ENCODE measurements around the gene METRNL.
"Not testable (repeated sequence)": the region's sequence is repeated elsewhere in the genome, so short reads cannot be mapped to it uniquely, and the experiment has no call there.

METRNL gene

DNA sequence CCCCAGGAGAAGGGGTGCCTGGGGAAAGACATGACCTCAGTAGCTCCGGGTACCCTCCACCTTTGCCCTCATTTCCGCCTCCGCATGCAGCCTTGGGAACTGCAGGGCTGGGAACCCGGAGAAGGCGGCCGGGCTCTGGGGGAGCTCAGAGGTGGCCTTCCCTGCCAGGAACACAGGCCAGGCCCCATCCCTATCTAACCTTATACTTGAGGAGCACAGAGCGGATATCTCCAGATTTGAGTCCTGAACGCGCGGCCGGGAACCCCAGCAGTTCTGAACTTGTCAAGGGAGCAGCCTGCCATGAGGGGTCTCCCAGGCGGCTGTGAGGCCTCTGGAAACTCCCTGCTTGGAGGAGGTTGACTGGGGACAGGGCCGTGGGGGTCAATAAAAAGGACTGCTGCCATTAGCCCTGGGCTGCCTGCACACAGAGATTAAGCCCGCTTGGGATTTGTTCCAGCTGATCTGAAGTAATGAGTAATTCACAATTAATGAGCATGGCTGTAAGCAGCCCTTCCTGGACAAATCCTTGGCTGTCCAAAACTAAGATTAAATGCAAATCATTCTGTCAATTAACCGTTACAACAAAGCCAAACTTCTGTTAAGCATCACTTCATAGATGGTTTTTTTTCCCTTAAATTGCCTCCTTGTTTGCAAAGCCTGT, 26.3 kb upstream of the METRNL start:
- DNase-seq: no peak

GRCh38 chr17:83053739-83054451, 25.5 kb upstream of the METRNL start:
- DNase-seq: no peak

- DNase-seq: no peak
Measured at GRCh38 chr17:83054518-83055125, 24.8 kb upstream of the METRNL start.

GRCh38 chr17:83055176-83055575, 24.2 kb upstream of the METRNL start:
- DNase-seq: not testable (repeated sequence)

DNA sequence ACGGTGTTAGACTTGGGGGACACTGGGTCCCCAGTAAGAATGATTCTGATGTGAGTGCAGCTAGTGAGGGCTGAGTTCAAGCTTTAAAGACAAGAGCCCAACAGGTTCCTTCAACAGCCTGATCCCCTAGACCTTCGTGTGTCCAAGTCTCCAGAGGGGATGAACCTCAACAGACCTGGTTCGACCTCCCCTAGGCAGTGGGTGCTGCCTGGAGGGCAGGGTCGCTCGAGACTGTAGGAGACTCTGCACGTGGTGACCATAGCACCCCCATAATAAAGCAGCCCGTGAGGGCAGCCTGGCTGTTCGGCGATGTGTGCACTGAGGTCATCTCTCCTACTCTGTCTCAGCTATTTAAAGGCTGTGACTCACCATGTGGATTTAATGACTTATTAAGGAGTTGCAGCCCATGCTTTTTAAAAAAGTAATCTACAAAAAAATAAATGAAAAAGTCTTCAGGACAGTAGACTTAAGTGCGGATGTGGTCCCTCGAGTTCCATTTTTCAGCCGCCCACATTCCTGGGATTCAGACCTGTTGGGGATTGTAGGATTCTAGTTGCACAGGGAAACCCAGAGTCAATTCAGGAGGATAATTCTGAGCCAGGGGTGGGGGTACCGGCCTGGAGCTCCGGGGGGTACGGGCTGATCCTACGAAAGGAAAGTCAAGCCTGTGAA, 23.4 kb upstream of the METRNL start:
- DNase-seq: no peak

DNA sequence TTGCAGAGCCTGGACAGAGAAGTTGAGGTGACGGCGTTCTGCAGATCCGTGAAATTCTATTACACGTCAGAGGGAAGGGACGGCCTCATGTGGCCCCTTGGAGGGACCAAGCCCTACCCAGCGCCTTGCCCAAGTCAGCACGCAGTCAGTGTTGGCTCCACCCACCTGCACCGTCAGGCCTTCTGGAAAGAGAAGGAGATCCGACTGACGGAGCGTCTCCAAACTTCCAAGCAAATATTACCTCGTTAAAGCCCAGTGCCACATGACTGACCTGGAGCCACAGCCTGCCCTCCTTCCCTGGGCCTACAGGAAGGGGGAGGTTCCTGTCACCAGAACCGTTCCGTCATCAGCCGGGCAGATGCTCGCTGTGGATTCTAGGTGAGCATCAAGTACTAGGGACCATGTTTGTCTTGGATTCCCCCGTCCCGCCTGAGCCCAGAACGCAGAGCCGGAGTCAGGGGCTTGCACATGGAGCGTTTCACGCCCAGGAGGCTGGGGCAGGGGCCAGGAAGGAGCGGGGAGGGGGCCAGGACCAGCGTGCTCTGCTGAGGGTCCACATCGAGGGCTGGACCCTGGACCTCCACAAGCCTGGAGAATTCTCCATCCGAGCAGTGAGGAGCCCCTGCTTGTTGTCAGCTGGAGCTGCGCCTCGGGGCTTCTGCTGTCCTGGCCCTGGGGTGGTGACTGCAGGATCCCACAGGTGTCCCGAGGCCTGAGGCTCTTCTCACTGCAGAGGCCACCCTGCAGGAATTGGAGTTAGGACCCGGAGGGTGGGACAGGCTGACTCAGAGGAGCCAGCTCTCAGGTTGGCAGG, 22.6 kb upstream of the METRNL start:
- no peak for DNase-seq

DNA sequence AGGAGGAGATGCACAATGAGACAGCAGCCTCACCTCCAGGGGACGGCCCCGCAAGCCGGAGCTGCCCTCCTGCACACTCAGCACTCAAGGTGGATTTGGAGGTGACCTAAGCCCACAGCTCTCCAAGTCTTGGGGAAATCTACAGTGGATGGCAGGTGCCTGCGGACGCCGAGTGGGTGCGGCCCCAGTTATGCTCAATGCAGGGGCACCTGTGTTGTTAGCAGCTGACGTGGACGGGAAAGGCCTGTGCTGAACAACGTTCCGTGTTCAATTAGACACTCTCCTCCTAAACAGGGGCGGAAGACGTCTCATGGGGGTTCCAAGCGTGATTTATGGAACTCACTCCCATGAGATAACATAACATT, 22.0 kb upstream of the METRNL start:
- no peak for DNase-seq

DNA sequence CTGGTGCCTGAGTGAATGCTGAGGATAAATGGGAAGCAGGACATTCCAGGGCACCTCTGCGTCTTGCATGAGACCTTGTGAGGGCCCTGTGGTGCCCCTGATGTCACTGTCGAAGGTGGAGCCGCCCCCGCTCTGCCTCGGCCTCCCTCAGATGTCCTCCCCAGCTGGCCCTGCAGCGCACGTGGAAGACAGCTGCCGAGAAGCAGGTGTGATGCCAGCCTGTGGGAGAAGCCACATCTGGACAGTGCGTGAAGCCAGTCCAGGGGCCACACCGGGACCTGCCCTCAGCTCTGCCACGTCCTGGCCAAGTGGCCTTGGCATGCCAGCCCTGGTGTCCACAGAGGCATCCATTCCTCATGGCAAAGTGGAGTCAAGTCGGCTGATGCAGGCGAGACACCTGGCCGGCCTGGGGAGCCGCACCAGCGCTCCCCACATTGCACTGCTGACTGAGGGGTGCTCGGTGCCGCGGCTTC, 21.6 kb upstream of the METRNL start:
- peak; percentile 1 for DNase-seq

- DNase-seq: no peak
Measured at GRCh38 chr17:83058266-83058798, 21.1 kb upstream of the METRNL start.

GRCh38 chr17:83061586-83061985, 17.8 kb upstream of the METRNL start:
- DNase-seq: no peak

GRCh38 chr17:83062011-83062817, 17.2 kb upstream of the METRNL start:
- no peak for DNase-seq

DNA sequence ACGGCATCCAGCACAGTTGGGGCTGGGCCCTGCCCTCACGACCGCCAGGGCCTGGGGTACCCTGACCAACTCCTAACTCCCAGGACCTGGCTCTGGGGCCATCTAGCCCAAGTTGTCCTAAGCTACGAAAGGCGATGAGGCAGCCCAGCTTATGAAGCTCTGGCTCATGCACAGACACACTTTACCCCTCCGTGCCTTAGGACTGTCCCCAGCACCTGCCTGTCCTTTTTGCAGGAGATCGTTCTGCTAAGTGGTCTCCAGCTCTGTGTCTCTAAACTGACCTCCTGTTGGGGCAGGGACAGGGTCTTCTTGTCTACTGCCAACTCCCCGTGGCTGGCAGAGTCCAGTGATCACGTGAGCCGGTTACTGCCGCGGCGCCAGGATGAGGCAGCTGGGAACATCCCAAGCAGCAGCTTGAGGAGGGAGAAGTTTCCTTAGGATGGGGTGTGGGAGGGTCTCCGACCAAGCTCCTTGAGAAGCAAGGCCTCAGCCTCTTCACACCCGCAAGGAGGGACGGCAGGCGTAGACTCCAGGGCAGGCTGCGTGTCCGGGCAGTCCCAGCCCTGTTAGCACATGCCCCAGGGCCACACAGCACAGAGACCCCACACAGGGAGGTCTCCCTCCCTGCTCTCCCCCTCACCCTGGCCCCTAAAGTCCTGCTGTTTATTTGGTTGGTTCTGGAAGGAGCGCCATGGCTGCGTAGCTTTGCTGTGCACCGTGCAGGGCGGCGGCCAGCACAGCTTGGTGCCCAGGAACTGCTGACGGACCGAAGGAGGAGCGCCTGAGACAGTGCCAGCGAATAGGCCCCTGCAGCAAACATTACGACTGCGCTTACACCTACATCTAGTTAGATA, 16.4 kb upstream of the METRNL start:
- no peak for DNase-seq

GRCh38 chr17:83064021-83064731, 15.2 kb upstream of the METRNL start:
- no peak for DNase-seq

DNA sequence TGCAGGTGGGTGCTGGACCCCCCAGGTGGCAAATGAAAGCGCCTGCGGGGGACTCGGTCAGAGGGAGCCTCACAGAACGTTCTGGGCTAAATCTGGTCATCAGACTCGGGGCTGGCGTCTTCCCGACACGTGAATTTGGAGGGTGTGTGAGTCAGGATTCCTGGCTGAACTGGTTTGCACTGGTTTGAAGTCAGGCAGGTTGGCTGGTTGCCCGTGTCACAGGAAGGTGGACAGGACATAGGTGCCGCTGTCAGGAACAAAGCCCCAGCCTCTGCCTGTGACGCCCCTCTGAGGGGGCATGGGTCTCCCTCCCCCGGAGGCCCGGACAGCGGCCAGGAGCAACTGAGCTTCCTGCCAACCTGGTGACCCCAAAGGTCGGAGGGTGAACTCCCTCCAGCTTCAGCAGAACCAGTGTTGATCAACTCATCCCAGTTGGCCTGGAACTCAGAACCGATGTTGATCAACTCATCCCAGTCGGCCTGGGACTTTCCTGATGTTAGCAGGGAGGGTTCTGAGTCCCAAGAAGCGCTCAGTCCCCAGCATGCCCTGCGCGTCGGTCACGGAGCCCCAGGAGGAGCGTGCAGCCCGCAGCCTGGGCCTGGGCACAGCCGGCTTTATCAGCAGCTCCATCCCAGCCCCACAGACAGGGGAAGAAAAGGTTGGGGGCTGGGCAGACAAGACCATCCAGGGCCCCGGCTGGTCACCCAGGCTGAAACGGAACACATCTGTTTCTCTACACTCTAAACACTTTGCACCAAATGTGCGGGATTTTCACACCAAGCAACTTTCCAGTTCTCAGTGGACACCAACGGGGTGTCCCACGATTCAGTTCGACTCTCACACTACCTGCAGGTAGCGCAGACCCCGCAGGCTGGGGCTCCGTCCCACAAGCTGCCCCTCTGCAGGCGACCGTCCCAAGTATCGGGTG, 14.4 kb upstream of the METRNL start:
- no peak for DNase-seq

- no peak for DNase-seq
Measured at GRCh38 chr17:83065660-83066542, 13.5 kb upstream of the METRNL start.

- DNase-seq: not testable (repeated sequence)
Measured at GRCh38 chr17:83066543-83066890, 12.9 kb upstream of the METRNL start.

DNA sequence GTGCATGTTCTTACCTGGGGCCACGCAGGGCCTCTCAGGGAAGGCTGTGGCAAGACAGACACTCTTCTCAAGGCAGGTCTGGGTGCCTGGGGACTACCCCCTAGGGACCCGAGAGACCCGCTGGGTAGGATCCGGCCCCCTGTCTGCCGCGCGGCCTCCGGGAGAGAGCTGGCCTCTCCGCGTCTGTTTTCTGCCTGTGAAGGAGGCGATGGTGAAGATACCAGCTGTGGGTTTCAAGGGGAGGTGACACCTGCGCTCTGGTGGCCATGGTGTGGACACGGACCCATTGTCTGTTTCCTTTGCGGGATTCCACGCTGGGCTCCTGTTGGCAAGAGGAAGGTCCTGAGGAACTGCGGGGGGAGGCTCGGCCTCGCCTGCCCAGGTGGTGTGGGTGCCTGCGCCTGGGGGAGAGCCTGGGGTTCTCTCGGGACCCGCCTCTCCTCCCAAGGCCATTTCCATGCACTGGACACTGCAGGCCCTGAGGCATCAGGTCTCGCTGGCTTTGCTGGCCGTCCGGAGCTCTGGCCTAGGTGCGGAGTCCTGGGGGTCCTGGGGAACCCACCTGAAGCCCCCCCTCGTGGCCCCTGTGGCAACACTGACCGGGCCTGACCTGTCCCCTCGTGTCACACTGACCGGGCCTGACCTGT, 12.2 kb upstream of the METRNL start:
- no peak for DNase-seq

Measured in activated CD4-positive, alpha-beta T cell treated with anti-CD3 and anti-CD28 coated beads for 1 hour (primary cell).